GM12892 (cell line): Measurements from ENCODE around the gene SMC4.

Experiments used
- DNase-seq: peaks from one replicate; pipeline ENCODE4 v3.0.0; 2011; ENCODE audit not compliant: insufficient read length
- FAIRE-seq: peaks from 2 replicates; lab custom pipeline; 2011; peaks lifted over from hg19 to GRCh38; lab: Jason Lieb, UNC
- POLR2A ChIP-seq: IDR thresholded peaks from 2 replicates; pipeline ENCODE4 v1.6.1; 2011; ENCODE audit warnings: low read depth, low read length, control low read depth
- POLR2AphosphoS5 ChIP-seq: IDR thresholded peaks from 2 replicates; pipeline ENCODE4 v1.6.1; 2011; ENCODE audit warnings: low read depth, low read length, control low read depth
- TAF1 ChIP-seq: IDR thresholded peaks from 2 replicates; pipeline ENCODE4 v1.6.1; 2011; ENCODE audit warnings: low read depth, mild to moderate bottlenecking, control low read depth, low read length, borderline replicate concordance

SMC4 gene

GRCh38 chr3:160400030-160400701 is 716 bp downstream of the SMC4 start:
- FAIRE-seq (peak; percentile 21), DNase-seq (no peak)
- TF ChIP-seq POLR2A (no peak), TAF1 (no peak), POLR2AphosphoS5 (no peak)

- peak; percentile 10 for DNase-seq
- no peak for FAIRE-seq
- TF ChIP-seq TAF1, result no peak
- no peak for TF ChIP-seq POLR2AphosphoS5
- TF ChIP-seq POLR2A, result no peak
Measured at GRCh38 chr3:160400702-160401150, 1.3 kb downstream of the SMC4 start.

GRCh38 chr3:160401291-160402095 is 2.0 kb downstream of the SMC4 start:
- DNase-seq (no peak), FAIRE-seq (no peak)
- TF ChIP-seq POLR2AphosphoS5, result no peak
- TF ChIP-seq POLR2A, result no peak
- no peak for TF ChIP-seq TAF1

GRCh38 chr3:160402221-160403027 is 3.0 kb downstream of the SMC4 start:
- DNase-seq (no peak), FAIRE-seq (no peak)
- TF ChIP-seq POLR2AphosphoS5, result no peak
- TF ChIP-seq POLR2A, result no peak
- no peak for TF ChIP-seq TAF1

- DNase-seq, result no peak
- no peak for TF ChIP-seq TAF1
- no peak for TF ChIP-seq POLR2A
- no peak for TF ChIP-seq POLR2AphosphoS5
- no peak for FAIRE-seq
Measured at GRCh38 chr3:160403028-160403545, 3.6 kb downstream of the SMC4 start.

GRCh38 chr3:160403796-160404470 is 4.5 kb downstream of the SMC4 start:
- DNase-seq (no peak), FAIRE-seq (no peak)
- TF ChIP-seq POLR2A, result no peak
- no peak for TF ChIP-seq TAF1
- no peak for TF ChIP-seq POLR2AphosphoS5

- FAIRE-seq, result no peak
Measured at GRCh38 chr3:160409812-160410610, 10.6 kb downstream of the SMC4 start.

GRCh38 chr3:160412477-160412876 is 13.0 kb downstream of the SMC4 start:
- DNase-seq, result no peak
- no peak for FAIRE-seq
- TF ChIP-seq POLR2A (no peak), POLR2AphosphoS5 (no peak), TAF1 (no peak)

More at GRCh38 chr3:160409812-160410610, 10.6 kb downstream of the SMC4 start:
- DNase-seq, result no peak
- no peak; the same call in 1 of the 2 replicates for TF ChIP-seq POLR2AphosphoS5
- TF ChIP-seq POLR2A, result 0 out of 2 replicates have a peak, but pooled peaks have one; percentile 31
- no peak for TF ChIP-seq TAF1

GRCh38 chr3:160413613-160414248 is 14.3 kb downstream of the SMC4 start:
- TF ChIP-seq POLR2A (no peak), TAF1 (no peak), POLR2AphosphoS5 (no peak)
- no peak for DNase-seq
- peak; percentile 33 for FAIRE-seq
